Right lobe of liver (tissue), 4 donors: ENCODE data around the gene HINT1.

ENCODE experiments used
- CTCF ChIP-seq, 4 donors: fragments of 200-600 bp in 3 of 4; fragments of 450-650 bp in 1 of 4; IDR thresholded peaks; one replicate each; pipeline versions ENCODE4 v1.5.1 to v1.8.0; 2016 to 2022; ENCODE audit warnings: antibody characterized with exemption in 4 of 4, mild to moderate bottlenecking in 2 of 4
- POLR2A ChIP-seq: fragments of 450-650 bp; IDR thresholded peaks from one replicate; pipeline ENCODE4 v1.6.1; 2017; ENCODE audit warnings: antibody characterized with exemption, mild to moderate bottlenecking
- donor health status: DM: no; HTN: no; CAD: no.
- donor health status: DM: no; HTN: no; CAD: no.
- donor health status: DM: no; HTN: yes; CAD: no.

- TF ChIP-seq CTCF (IDR thresholded peaks at IDR 0.05): no peak
- TF ChIP-seq POLR2A: no peak
Observed at GRCh38 chr5:131211669-131212068, 46.6 kb upstream of the HINT1 start.
